BJ (cell line): ENCODE data around the gene PITPNM3. TPM values are rescaled to one million over a fixed set of nuclear protein-coding genes. Genes with fewer than 3 reads are reported as not detected.

Experiments used
- CTCF ChIA-PET: fragments of 350-600 bp; formaldehyde crosslinking; extraction: SDS; loops from one replicate; lab custom pipeline; 2021; ENCODE audit warnings: antibody characterized with exemption, inconsistent platforms; lab: Yijun Ruan, JAX
- POLR2A ChIA-PET: fragments of 300-600 bp; sonication (Branson Sonifier 250); formaldehyde crosslinking; extraction: SDS; loops from one replicate; lab custom pipeline; 2021; ENCODE audit warnings: antibody characterized with exemption; lab: Charles Lee
- DNase-seq: peaks from one replicate; pipeline ENCODE4 v3.0.0-alpha.2; 2011; ENCODE audit warnings: low read depth
- H3K27me3 ChIP-seq: 2 replicates; pipeline ENCODE4 v1.6.0; 2011; ENCODE audit warnings: low read length; ENCODE audit not compliant: control insufficient read depth, insufficient read depth
- H3K36me3 ChIP-seq: 2 replicates; pipeline ENCODE4 v1.5.1; 2011; ENCODE audit warnings: low read length; ENCODE audit not compliant: control insufficient read depth, insufficient read depth
- H3K4me3 ChIP-seq: 2 replicates; pipeline ENCODE4 v1.5.1; 2011; ENCODE audit warnings: low read depth, mild to moderate bottlenecking, control low read depth, low read length
- CTCF ChIP-seq: IDR thresholded peaks from 2 replicates; pipeline ENCODE4 v1.5.1; 2011; ENCODE audit warnings: low read depth, mild to moderate bottlenecking, control low read depth, inconsistent platforms, low read length, moderate library complexity; ENCODE audit not compliant: insufficient read depth
- polyA plus RNA-seq: library from polyadenylated mRNA; depleted of rRNA; stranded (reverse); fragments of >200 nt; gene quantifications from 2 replicates; pipeline ENCODE4 v1.2.3, GENCODE V29; 2011; rRNA removed
- small RNA-seq: library from RNA; depleted of rRNA; stranded (forward); fragments of <200 nt; gene quantifications from one replicate; pipeline ENCODE3, GENCODE V24; 2012; ENCODE audit warnings: low replicate concordance, low read depth; ENCODE audit not compliant: insufficient read length

Gene PITPNM3
- polyA plus RNA-seq, 1 experiment, result 0.64 TPM

DNA sequence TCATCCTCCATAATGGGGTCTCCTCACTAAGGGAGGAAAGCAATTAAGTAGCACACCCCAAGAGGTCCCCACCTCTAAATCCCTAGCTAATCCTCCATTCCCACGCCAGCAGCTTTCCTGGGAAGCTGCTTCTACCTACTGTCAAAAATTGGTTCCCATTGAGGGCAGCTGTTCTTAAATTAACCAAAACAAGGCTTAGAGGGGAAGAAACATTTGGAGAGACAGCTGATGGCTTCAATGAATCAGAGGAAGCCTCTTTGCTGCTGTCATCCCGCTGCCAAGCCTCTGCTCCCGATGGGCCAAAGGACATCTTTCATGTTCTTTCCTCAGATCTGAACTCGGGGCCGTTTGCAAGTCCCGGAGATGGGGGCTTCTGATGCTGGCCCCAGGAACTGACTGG lies 148.1 kb downstream of the PITPNM3 start:
- ChIA-PET POLR2A (no interaction called here), CTCF (interaction anchor here (2.0 kb wide), 1 partner anchor 816 kb away, joined by 4 read pairs; no protein-coding TSS in a partner anchor)
- Histone ChIP-seq H3K4me3 (no peak overlapping the region), H3K36me3 (no peaks in the 10 kb centered on the region), H3K27me3 (peaks cover 6% of the 10 kb centered on the region)
- DNase-seq, result no peak
- no peak for TF ChIP-seq CTCF

DNA sequence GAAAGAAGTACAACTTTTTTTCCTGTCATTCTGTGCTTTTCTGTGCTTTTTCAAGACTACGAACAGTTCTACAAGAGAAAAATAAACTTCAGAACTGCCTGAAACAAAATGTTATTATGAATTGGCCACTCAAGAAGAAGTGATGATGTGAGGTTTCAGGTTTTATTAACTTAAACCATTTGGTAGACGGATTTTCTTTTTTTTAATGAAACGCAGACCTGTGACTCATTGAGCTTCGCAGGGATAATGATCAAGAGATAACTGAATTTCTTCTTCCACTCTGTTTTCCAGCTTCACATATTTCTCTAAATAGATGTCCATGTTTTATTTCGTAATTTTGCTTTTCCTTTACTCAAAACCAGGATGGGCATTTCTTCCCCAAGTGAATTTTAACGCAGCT lies 154.1 kb downstream of the PITPNM3 start:
- POLR2A ChIA-PET, result no interaction called here
- DNase-seq, result peak; percentile 59
- CTCF ChIA-PET, result interaction anchor here (1.5 kb wide), 1 partner anchor 10 kb away, joined by 3 read pairs; no protein-coding TSS in a partner anchor

More for the DNA sequence above, 154.1 kb downstream of the PITPNM3 start:
- no peak for TF ChIP-seq CTCF
- H3K4me3 ChIP-seq, result no peak overlapping the region
- no peaks in the 10 kb centered on the region for H3K36me3 ChIP-seq
- peaks cover 8% of the 10 kb centered on the region for H3K27me3 ChIP-seq

Small RNA genes lying within 50 kb of the gene (small RNA-seq; reads per million reads assigned to genes)
- not detected for gene RF00017
- not detected for gene RNA5SP435

Other genes starting within 250 kb of the PITPNM3 start
- not detected in 2 replicates for gene AIPL1, start 121.4 kb downstream of the PITPNM3 start, polyA plus RNA-seq
- gene PIMREG, start 112.1 kb downstream of the PITPNM3 start, polyA plus RNA-seq, result 27.0 and 54.5 TPM in 2 replicates
- 5.4 and 7.9 TPM in 2 replicates for gene KIAA0753, start 84.2 kb upstream of the PITPNM3 start, polyA plus RNA-seq
- gene TXNDC17, start 84.5 kb upstream of the PITPNM3 start, polyA plus RNA-seq, result 213 TPM in 2 replicates
- gene MED31, start 95.0 kb upstream of the PITPNM3 start, polyA plus RNA-seq, result 6.9 and 21.4 TPM in 2 replicates
- 2.4 and 2.7 TPM in 2 replicates for gene C17orf100, start 95.2 kb upstream of the PITPNM3 start, polyA plus RNA-seq
- not detected in 2 replicates for gene SLC13A5, start 156.8 kb upstream of the PITPNM3 start, polyA plus RNA-seq
- gene XAF1, start 199.5 kb upstream of the PITPNM3 start, polyA plus RNA-seq, result 10.4 and 12.0 TPM in 2 replicates
- gene FBXO39, start 219.7 kb upstream of the PITPNM3 start, polyA plus RNA-seq, result 0.04 and 0.07 TPM in 2 replicates